C4-2B (cell line): ENCODE measurements around the gene IL36A.

ENCODE experiments used
- H3K27ac ChIP-seq: fragments of 450-650 bp; 2 replicates; pipeline ENCODE4 v1.5.1; 2017
- CTCF ChIP-seq: fragments of 450-650 bp; conservative IDR thresholded peaks from 2 replicates; pipeline ENCODE4 v1.5.1; 2017; ENCODE audit warnings: mild to moderate bottlenecking
- ZFX ChIP-seq: fragments of 450-650 bp; IDR thresholded peaks from 2 replicates; pipeline ENCODE4 v1.6.1; 2017

Gene IL36A

DNA sequence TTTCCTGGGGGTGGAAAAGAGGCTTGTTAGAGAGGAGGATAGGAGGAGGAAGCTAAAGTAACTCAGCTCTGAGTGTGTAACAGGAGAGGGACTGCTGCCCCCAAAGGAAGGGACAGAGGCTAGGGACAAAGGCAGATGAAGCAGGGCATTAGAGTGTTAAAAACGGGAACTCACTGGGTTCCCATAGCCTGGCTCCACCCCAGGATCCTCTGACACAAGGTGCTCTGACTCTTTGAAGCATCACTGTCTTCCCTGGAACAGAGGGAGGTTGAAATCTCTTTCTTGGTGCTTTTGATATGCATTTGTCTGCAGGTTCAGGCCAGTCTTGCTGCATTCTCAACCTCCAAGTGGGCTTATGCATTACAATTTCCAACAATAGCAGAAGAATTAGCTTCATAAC lies 22.9 kb downstream of the IL36A start:
- H3K27ac ChIP-seq = no peak overlapping the region
- TF ChIP-seq CTCF (no peak), ZFX (no peak)

DNA sequence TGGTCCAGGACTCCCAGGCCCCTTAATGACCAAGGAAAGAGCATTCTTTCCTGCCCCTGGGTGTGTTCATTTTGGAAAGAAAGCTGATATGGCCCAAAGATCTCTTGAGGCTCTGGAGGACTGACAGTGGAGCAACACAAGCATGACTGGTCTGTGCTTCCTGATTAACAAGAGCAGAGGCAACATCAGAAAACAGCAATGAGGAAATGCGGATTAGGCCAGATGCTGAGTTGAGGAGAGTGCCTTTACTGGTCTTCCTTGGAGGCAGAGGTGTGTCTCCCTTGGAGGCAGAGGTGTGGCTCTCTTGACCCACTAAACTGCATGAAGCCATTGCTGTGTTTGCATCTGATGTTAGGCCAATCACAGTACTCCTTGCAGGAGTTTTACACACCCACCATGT lies 27.5 kb downstream of the IL36A start:
- H3K27ac ChIP-seq = no peak overlapping the region
- TF ChIP-seq CTCF (no peak), ZFX (no peak)

- no peak overlapping the region for H3K27ac ChIP-seq
- TF ChIP-seq ZFX (no peak), CTCF (no peak)
These were observed 28.8 kb downstream of the IL36A start for GRCh38 chr2:113034016-113034415.

- no peak overlapping the region for H3K27ac ChIP-seq
- TF ChIP-seq ZFX = no peak
- no peak for TF ChIP-seq CTCF
These were observed 31.5 kb downstream of the IL36A start for GRCh38 chr2:113036763-113037162.

DNA sequence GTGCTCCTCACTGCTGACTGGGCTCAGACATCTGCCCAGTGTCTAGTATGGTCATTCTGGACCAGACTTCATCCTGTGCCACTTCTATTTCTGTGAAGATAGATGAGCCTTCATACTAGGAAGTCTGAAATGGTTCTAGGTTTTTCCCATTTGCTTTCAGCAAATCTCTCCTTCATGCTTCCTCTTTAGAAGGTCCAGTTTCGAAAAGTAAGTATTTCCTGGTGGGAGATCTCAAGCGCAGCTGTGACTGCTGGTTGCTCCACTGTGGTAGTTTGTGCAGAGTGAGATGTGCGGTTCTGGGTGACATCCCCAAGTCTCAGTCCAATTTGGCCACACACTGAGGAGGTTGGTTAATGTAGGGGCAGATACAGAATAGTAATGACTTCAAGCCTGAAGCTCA lies 33.0 kb downstream of the IL36A start:
- TF ChIP-seq CTCF (no peak), ZFX (no peak)
- H3K27ac ChIP-seq = no peak overlapping the region

DNA sequence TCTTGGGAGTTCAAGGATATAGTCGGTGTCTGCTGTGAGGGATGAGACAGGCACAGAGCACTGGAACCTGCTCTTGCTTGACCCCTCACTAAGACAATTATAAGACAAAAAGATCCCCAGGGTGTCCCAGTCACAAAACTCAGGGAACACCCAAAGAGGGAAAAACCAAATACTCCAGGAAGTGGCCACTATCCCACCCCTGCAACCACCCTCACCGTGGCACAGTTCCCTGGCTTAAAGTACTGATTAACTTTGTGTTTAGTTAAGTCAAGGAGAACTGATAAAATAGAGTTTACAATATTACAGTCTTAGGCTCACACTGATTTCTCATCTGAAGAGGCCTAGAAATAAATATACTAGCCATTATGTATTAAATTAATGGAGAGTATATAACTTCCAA lies 33.9 kb downstream of the IL36A start:
- no peak overlapping the region for H3K27ac ChIP-seq
- TF ChIP-seq ZFX (no peak), CTCF (no peak)

DNA sequence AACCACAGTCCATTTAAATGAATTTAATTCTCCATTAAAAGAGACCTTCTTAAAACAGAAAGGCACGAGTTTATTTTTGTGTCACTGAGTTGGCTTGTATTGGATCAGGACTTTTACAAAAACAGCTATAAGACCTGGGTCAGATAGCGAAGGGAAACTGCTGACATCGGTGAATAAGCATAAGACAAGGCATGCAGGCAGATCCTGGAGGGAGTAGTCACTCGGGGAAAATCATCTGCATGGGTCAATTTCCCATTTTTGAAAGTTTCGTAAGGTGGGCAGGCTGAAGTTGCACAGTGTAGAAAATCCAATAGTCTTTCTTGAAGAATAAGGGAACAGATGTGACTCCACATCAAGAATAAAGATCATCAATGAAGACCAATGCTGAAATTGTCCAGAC lies 34.5 kb downstream of the IL36A start:
- TF ChIP-seq ZFX (no peak), CTCF (no peak)
- no peak overlapping the region for H3K27ac ChIP-seq
